Vagina (tissue), 2 donors: Measurements from ENCODE around the gene FAM107B.

Source experiments
- POLR2A ChIP-seq, 2 donors: fragments of 450-650 bp; IDR thresholded peaks; one replicate each; pipeline ENCODE4 v1.6.1; 2017; ENCODE audit warnings: antibody characterized with exemption in 2 of 2, mild to moderate bottlenecking in 2 of 2, moderate library complexity in 2 of 2
- POLR2AphosphoS5 ChIP-seq, 2 donors: sonication (generic); formaldehyde crosslinking; IDR thresholded peaks; one replicate each; pipeline ENCODE4 v1.9.0; 2017; ENCODE audit warnings: antibody characterized with exemption in 2 of 2, mild to moderate bottlenecking in 2 of 2, low read depth in 1 of 2; ENCODE audit not compliant: insufficient read depth in 1 of 2
- TF ChIP-seq, protein P1 (sequence below), 3 experiments: fragments of 450-650 bp in 2 of 3; fragments of 200-600 bp in 1 of 3; sonication (generic) in 1 of 3; IDR thresholded peaks; one replicate each; pipeline ENCODE4 v1.5.1; 2017 to 2019; ENCODE audit warnings: antibody characterized with exemption in 3 of 3, mild to moderate bottlenecking in 2 of 3, moderate library complexity in 2 of 3

GRCh38 chr10:14660831-14661230 lies 113.9 kb downstream of the FAM107B start:
- TF ChIP-seq, protein P1, sequence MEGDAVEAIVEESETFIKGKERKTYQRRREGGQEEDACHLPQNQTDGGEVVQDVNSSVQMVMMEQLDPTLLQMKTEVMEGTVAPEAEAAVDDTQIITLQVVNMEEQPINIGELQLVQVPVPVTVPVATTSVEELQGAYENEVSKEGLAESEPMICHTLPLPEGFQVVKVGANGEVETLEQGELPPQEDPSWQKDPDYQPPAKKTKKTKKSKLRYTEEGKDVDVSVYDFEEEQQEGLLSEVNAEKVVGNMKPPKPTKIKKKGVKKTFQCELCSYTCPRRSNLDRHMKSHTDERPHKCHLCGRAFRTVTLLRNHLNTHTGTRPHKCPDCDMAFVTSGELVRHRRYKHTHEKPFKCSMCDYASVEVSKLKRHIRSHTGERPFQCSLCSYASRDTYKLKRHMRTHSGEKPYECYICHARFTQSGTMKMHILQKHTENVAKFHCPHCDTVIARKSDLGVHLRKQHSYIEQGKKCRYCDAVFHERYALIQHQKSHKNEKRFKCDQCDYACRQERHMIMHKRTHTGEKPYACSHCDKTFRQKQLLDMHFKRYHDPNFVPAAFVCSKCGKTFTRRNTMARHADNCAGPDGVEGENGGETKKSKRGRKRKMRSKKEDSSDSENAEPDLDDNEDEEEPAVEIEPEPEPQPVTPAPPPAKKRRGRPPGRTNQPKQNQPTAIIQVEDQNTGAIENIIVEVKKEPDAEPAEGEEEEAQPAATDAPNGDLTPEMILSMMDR (IDR thresholded peaks at IDR 0.05) = no peak
- no peak for TF ChIP-seq POLR2A (IDR thresholded peaks at IDR 0.05)
- TF ChIP-seq POLR2AphosphoS5 (IDR thresholded peaks at IDR 0.05; ENCODE audit: insufficient read depth in 1 of 2, low read depth in 1 of 2) = no peak
